T-cell (primary cell): ENCODE measurements around the gene HNRNPA3. TPM values are rescaled to one million over a fixed set of nuclear protein-coding genes. Genes with fewer than 3 reads are reported as not detected.

Source experiments
- ATAC-seq, 4 experiments: fragments of 200-7000 bp in 3 of 4; fragments of 150-1000 bp in 1 of 4; cut with Tn5 transposase; replicated peaks in 1 of 4; 1 replicate in 3 of 4; 2 replicates in 1 of 4; pipeline ENCODE4 v1.10.0; 2021; ENCODE audit warnings: moderate library complexity in 3 of 4, mild to moderate bottlenecking in 2 of 4, moderate number of reproducible peaks in 1 of 4
- CTCF ChIA-PET, 2 donors: fragments of 300-600 bp; sonication (Branson Sonifier 250); formaldehyde crosslinking; loops; one replicate each; lab custom pipeline; 2022; ENCODE audit warnings: antibody characterized with exemption in 2 of 2; lab: Charles Lee
- POLR2A ChIA-PET, 2 donors: fragments of 300-600 bp; sonication (Branson Sonifier 250); formaldehyde crosslinking; loops; one replicate each; lab custom pipeline; 2022; ENCODE audit warnings: antibody characterized with exemption in 2 of 2; lab: Charles Lee
- DNase-seq, 35 experiments: peaks; one replicate each; pipeline versions ENCODE4 v3.0.0 to v3.0.0-alpha.2; 2013 to 2023
- H3K27ac ChIP-seq: one replicate; pipeline ENCODE4 v1.5.1; 2013; ENCODE audit warnings: low read length
- H3K27me3 ChIP-seq, 2 experiments: replicated peaks in 1 of 2; 1 replicate in 1 of 2; 2 replicates in 1 of 2; pipeline versions ENCODE4 v1.6.1 to v1.7.0; 2013; ENCODE audit warnings: low read length in 1 of 2, mixed read lengths in 1 of 2; ENCODE audit not compliant: control insufficient read depth in 2 of 2, insufficient read depth in 2 of 2; ENCODE audit errors: extremely low read depth in 1 of 2
- H3K36me3 ChIP-seq, 2 donors: 1 replicate in 1 of 2; 2 replicates in 1 of 2; pipeline versions ENCODE4 v1.6.1 to v1.7.0; 2013; ENCODE audit warnings: low read length in 1 of 2; ENCODE audit not compliant: control insufficient read depth in 2 of 2, insufficient read depth in 1 of 2; ENCODE audit errors: extremely low read depth in 1 of 2
- H3K4me1 ChIP-seq, 2 experiments: 1 replicate in 1 of 2; 2 replicates in 1 of 2; pipeline versions ENCODE4 v1.6.1 to v1.7.0; 2013; ENCODE audit warnings: low read length in 2 of 2, mixed read lengths in 1 of 2; ENCODE audit not compliant: insufficient read depth in 2 of 2, control insufficient read depth in 1 of 2; ENCODE audit errors: extremely low read depth in 1 of 2
- H3K4me3 ChIP-seq, 2 donors: 1 replicate in 1 of 2; 2 replicates in 1 of 2; pipeline versions ENCODE4 v1.5.1 to v1.7.0; 2013; ENCODE audit warnings: mild to moderate bottlenecking in 2 of 2, low read length in 1 of 2, moderate library complexity in 1 of 2; ENCODE audit not compliant: control insufficient read depth in 1 of 2; ENCODE audit errors: extremely low read depth in 1 of 2
- H3K9me3 ChIP-seq: 2 replicates; pipeline ENCODE4 v1.7.0; 2013
- H3K27ac Mint-ChIP-seq, 2 donors: one replicate each; pipeline ENCODE4 v1.8.0; 2020 to 2021; ENCODE audit warnings: mild to moderate bottlenecking in 2 of 2, mixed read lengths in 2 of 2
- H3K27me3 Mint-ChIP-seq, 2 donors: one replicate each; pipeline ENCODE4 v1.8.0; 2021 to 2022; ENCODE audit warnings: mixed read lengths in 2 of 2
- H3K36me3 Mint-ChIP-seq: one replicate; pipeline ENCODE4 v1.8.0; 2021; ENCODE audit warnings: mixed read lengths
- H3K4me1 Mint-ChIP-seq, 3 donors: one replicate each; pipeline ENCODE4 v1.8.0; 2020 to 2022; ENCODE audit warnings: mixed read lengths in 3 of 3, mild to moderate bottlenecking in 1 of 3
- H3K4me3 Mint-ChIP-seq, 3 donors: one replicate each; pipeline ENCODE4 v1.8.0; 2020 to 2022; ENCODE audit warnings: mild to moderate bottlenecking in 3 of 3, mixed read lengths in 3 of 3, moderate library complexity in 3 of 3
- H3K9me3 Mint-ChIP-seq, 3 donors: one replicate each; pipeline ENCODE4 v1.8.0; 2020 to 2022; ENCODE audit warnings: mixed read lengths in 3 of 3
- WGBS: methylation state at CpG from one replicate; pipeline ENCODE4 v1.1.5; 2013; ENCODE audit warnings: missing lambda C conversion rate; ENCODE audit not compliant: insufficient coverage; 5-methylcytosine and 5-hydroxymethylcytosine counted together
- total RNA-seq, 35 experiments: library from RNA in 6 of 35; stranded (reverse) in 6 of 35; fragments of 120-200 nt in 1 of 35; gene quantifications; one replicate each; pipeline versions ENCODE4 v1.2.1 to v1.2.4 and lab custom pipeline; 2013 to 2026

The HNRNPA3 gene
- total RNA-seq, 5 donors from 2014 or later (not counting 1 experiment from before 2014, with no cell fraction given), result 134 to 220 (median 151) TPM

DNA sequence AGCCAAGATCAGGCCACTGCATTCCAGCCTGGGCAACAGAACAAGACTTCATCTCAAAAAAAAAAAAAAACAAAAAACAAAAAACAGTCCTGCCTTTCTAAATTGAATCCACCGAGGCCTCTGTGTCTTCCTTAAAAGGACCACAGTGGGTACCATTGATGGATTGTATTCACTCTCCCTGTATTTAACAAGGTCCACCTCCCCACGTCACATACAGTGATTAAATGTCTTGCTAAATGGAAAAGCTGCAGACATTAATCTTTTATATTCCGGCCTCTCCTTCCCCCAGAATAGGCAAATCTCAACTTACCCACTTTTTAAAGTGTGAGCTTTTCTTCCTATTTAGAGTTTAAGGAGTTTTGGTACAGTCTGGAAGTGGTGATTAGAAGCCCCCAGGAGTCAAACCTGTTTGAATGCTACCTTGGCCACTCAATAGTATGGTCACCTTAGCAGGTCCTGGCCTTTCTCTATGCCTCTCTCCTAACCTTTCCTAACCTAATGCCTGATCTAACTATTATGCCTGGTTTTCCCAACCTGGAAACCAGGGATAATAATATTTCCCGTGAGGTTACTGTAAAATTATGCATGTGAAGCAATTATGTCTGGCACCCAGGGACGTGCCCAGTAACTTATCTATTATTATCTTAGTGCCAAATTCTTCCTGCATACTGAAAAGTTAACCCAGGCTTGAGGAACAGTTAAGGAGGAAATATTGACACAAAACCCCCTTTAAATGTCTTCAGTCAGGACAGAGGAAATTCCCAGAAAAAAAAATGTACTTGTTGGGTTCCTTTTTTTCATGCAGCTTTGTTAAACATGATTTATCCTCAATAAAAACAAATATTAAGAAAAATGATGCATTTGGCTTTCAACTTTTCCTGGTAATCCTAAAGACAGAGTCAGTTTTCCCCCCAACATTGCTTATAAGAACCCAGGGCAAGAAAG lies 48.8 kb downstream of the HNRNPA3 start:
- Histone ChIP-seq H3K4me1 (peaks cover 40 to 42% of the 10 kb centered on the region in 2 experiments), H3K4me3 (peak overlapping the region; percentile 44 to 84)
- no CpG with 5 or more reads among the region's 5 CpGs for WGBS

GRCh38 chr2:177262092-177262491 lies 49.5 kb downstream of the HNRNPA3 start:
- Mint-ChIP-seq H3K36me3 (peaks cover 27% of the 10 kb centered on the region), H3K9me3 (peaks cover 0 to 4% (median 3%) of the 10 kb centered on the region in 3 donors), H3K27me3 (no peaks in the 10 kb centered on the region), H3K4me3 (peak overlapping the region; percentile 96 to 97 (median 96)), H3K4me1 (peaks cover 62 to 67% (median 64%) of the 10 kb centered on the region in 3 donors), H3K27ac (peak overlapping the region; percentile 92 to 98)
- no peaks in the 10 kb centered on the region for H3K27me3 ChIP-seq
- no peaks in the 10 kb centered on the region for H3K9me3 ChIP-seq
- CTCF ChIA-PET, result interaction anchor here in 1 of 2 donors (0.6 to 4.3 kb wide), 4 partner anchors 10 to 130 kb away, joined by 3 to 74 read pairs (median 24); partner anchors contain the start of gene AGPS
- peaks cover 38 to 40% of the 10 kb centered on the region in 2 experiments for H3K4me1 ChIP-seq
- peaks cover 0 to 2% of the 10 kb centered on the region in 2 donors for H3K36me3 ChIP-seq
- H3K27ac ChIP-seq, result no peak overlapping the region
- peak overlapping the region; percentile 47 to 84 for H3K4me3 ChIP-seq
- DNase-seq (no peak), ATAC-seq (no peak)
- WGBS, result no CpG with 5 or more reads among the region's 2 CpGs
- POLR2A ChIA-PET, result interaction anchor here (1.1 to 4.1 kb wide), 4 partner anchors 40 to 97 kb away, joined by 3 to 66 read pairs (median 19); partner anchors contain the start of gene HNRNPA3 (in 1 of the 2)

More for the DNA sequence above, 48.8 kb downstream of the HNRNPA3 start:
- no peak for ATAC-seq
- H3K4me1 Mint-ChIP-seq, result peaks cover 64 to 68% (median 64%) of the 10 kb centered on the region in 3 donors
- H3K9me3 ChIP-seq, result no peaks in the 10 kb centered on the region
- POLR2A ChIA-PET, result interaction anchor here in 1 of 2 donors (0.6 to 1.0 kb wide), 3 partner anchors 21 to 132 kb away, joined by 3 to 9 read pairs (median 4); no protein-coding TSS in a partner anchor
- H3K4me3 Mint-ChIP-seq, result peak overlapping the region; percentile 96 to 97 (median 96)
- peaks cover 0 to 4% (median 3%) of the 10 kb centered on the region in 3 donors for H3K9me3 Mint-ChIP-seq
- H3K27ac Mint-ChIP-seq, result peak overlapping the region; percentile 92 to 98
- H3K27ac ChIP-seq, result no peak overlapping the region
- H3K27me3 ChIP-seq, result no peaks in the 10 kb centered on the region
- peaks cover 27% of the 10 kb centered on the region for H3K36me3 Mint-ChIP-seq
- CTCF ChIA-PET, result interaction anchor here (0.5 to 2.6 kb wide), 6 partner anchors 33 to 607 kb away, joined by 3 to 6 read pairs (median 4); no protein-coding TSS in a partner anchor
- no peaks in the 10 kb centered on the region for H3K27me3 Mint-ChIP-seq
- peaks cover 0 to 2% of the 10 kb centered on the region in 2 donors for H3K36me3 ChIP-seq
- no peak for DNase-seq

GRCh38 chr2:177262958-177263450 lies 50.4 kb downstream of the HNRNPA3 start:
- peaks cover 0 to 2% of the 10 kb centered on the region in 2 donors for H3K36me3 ChIP-seq
- no peaks in the 10 kb centered on the region for H3K9me3 ChIP-seq
- Mint-ChIP-seq H3K27ac (peak overlapping the region; percentile 98 to 99), H3K36me3 (peaks cover 24% of the 10 kb centered on the region), H3K4me3 (peak overlapping the region; percentile 96 to 97 (median 96)), H3K4me1 (peaks cover 57 to 63% (median 62%) of the 10 kb centered on the region in 3 donors), H3K27me3 (no peaks in the 10 kb centered on the region), H3K9me3 (peaks cover 0 to 4% (median 3%) of the 10 kb centered on the region in 3 donors)
- ATAC-seq (no peak), DNase-seq (no peak)
- peak overlapping the region; percentile 84 to 91 for H3K4me3 ChIP-seq
- H3K27me3 ChIP-seq, result no peaks in the 10 kb centered on the region
- H3K27ac ChIP-seq, result peak overlapping the region; percentile 98
- POLR2A ChIA-PET, result interaction anchor here (0.6 to 4.1 kb wide), 23 partner anchors 8 to 289 kb away, joined by 3 to 66 read pairs (median 5); partner anchors contain the start of genes AGPS (in 1 of the 2) and HNRNPA3 (in 1 of the 2)
- peaks cover 30 to 36% of the 10 kb centered on the region in 2 experiments for H3K4me1 ChIP-seq
- CTCF ChIA-PET, result interaction anchor here (0.6 to 4.4 kb wide), 36 partner anchors 8 to 1138 kb away, joined by 3 to 74 read pairs (median 6); partner anchors contain the start of gene AGPS (in 1 of the 2)
- WGBS, result 0% methylated on average over 2 of the region's 6 CpGs

- ChIA-PET POLR2A (interaction anchor here (0.6 to 4.1 kb wide), 29 partner anchors 8 to 289 kb away, joined by 3 to 66 read pairs (median 5); partner anchors contain the start of genes AGPS (in 1 of the 2) and HNRNPA3 (in 1 of the 2)), CTCF (interaction anchor here (0.5 to 4.4 kb wide), 43 partner anchors 9 to 1138 kb away, joined by 3 to 74 read pairs (median 6); partner anchors contain the start of gene AGPS (in 1 of the 2))
- DNase-seq, result peak; percentile 83 to 98 (median 93)
- H3K4me1 Mint-ChIP-seq, result peaks cover 53 to 58% (median 56%) of the 10 kb centered on the region in 3 donors
- peaks cover 30 to 33% of the 10 kb centered on the region in 2 experiments for H3K4me1 ChIP-seq
- no peaks in the 10 kb centered on the region for H3K27me3 ChIP-seq
- H3K27ac ChIP-seq, result peak overlapping the region; percentile 98
- peak overlapping the region; percentile 96 to 97 (median 96) for H3K4me3 Mint-ChIP-seq
- H3K4me3 ChIP-seq, result peak overlapping the region; percentile 84 to 91
- H3K27ac Mint-ChIP-seq, result peak overlapping the region; percentile 98 to 99
- peak; percentile 65 to 74 (median 66) for ATAC-seq
- no peaks in the 10 kb centered on the region for H3K36me3 ChIP-seq
- under 1% methylated on average over 81 of the region's 81 CpGs for WGBS
- no peaks in the 10 kb centered on the region for H3K9me3 ChIP-seq
- H3K27me3 Mint-ChIP-seq, result no peaks in the 10 kb centered on the region
- peaks cover 18% of the 10 kb centered on the region for H3K36me3 Mint-ChIP-seq
- H3K9me3 Mint-ChIP-seq, result no peaks in the 10 kb centered on the region
These were observed 51.0 kb downstream of the HNRNPA3 start for GRCh38 chr2:177263451-177264208.

- peak overlapping the region; percentile 96 to 97 (median 96) for H3K4me3 Mint-ChIP-seq
- no peaks in the 10 kb centered on the region for H3K9me3 Mint-ChIP-seq
- H3K4me1 ChIP-seq, result peaks cover 26 to 33% of the 10 kb centered on the region in 2 experiments
- no peaks in the 10 kb centered on the region for H3K27me3 ChIP-seq
- H3K36me3 ChIP-seq, result no peaks in the 10 kb centered on the region
- peaks cover 47 to 52% (median 50%) of the 10 kb centered on the region in 3 donors for H3K4me1 Mint-ChIP-seq
- peak overlapping the region; percentile 84 to 91 for H3K4me3 ChIP-seq
- H3K27ac ChIP-seq, result peak overlapping the region; percentile 98
- DNase-seq, result peak in 5 of 35 experiments; percentile 6 to 43 (median 19)
- ChIA-PET CTCF (interaction anchor here (0.5 to 4.4 kb wide), 37 partner anchors 9 to 152 kb away, joined by 3 to 74 read pairs (median 6); partner anchors contain the start of genes AGPS (in 1 of the 2) and HNRNPA3 (in 1 of the 2)), POLR2A (interaction anchor here (0.5 to 4.1 kb wide), 44 partner anchors 9 to 1569 kb away, joined by 3 to 66 read pairs (median 4); partner anchors contain the start of genes AGPS (in 1 of the 2) and HNRNPA3 (in 1 of the 2))
- ATAC-seq, result no peak
- no peaks in the 10 kb centered on the region for H3K27me3 Mint-ChIP-seq
- peak overlapping the region in 1 of 2 donors; percentile 82 for H3K27ac Mint-ChIP-seq
- WGBS, result under 1% methylated on average over 61 of the region's 61 CpGs
- H3K9me3 ChIP-seq, result no peaks in the 10 kb centered on the region
- peaks cover 14% of the 10 kb centered on the region for H3K36me3 Mint-ChIP-seq
These were observed 51.7 kb downstream of the HNRNPA3 start for GRCh38 chr2:177264209-177264692.
